Inflammatory macrophage (primary cell): Measurements from ENCODE around the gene TINAGL1.
A peak's percentile ranks its signal among the peaks of the same experiment; 100 is the strongest.

Experiments used
- DNase-seq, 2 donors: peaks; one replicate each; pipeline ENCODE4 v3.0.0-alpha.2; 2020 to 2022

The TINAGL1 gene

DNA sequence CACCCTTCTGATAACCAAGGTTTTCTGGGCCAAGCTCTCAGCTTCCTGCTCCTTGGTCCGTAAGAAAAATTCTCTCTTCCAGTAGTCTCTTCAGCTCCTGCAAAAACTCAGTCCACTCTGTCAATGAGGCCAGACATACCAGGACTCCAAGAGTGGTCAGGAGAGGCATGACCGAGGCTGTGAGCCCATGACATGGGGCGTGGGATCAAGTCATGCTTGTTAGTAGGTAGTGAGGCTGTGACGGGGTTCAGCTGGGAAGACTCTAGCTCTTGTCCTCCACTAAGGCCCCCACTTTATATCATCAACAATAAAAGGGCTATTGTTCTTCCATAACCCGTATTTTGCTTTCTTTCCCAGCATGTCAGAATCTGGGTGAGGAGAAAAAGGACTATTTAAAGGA lies 31.0 kb downstream of the TINAGL1 start:
- DNase-seq, result no peak

- DNase-seq, result peak in 1 of 2 donors; percentile 28
Measured at GRCh38 chr1:31609514-31610118, 33.3 kb downstream of the TINAGL1 start.

DNA sequence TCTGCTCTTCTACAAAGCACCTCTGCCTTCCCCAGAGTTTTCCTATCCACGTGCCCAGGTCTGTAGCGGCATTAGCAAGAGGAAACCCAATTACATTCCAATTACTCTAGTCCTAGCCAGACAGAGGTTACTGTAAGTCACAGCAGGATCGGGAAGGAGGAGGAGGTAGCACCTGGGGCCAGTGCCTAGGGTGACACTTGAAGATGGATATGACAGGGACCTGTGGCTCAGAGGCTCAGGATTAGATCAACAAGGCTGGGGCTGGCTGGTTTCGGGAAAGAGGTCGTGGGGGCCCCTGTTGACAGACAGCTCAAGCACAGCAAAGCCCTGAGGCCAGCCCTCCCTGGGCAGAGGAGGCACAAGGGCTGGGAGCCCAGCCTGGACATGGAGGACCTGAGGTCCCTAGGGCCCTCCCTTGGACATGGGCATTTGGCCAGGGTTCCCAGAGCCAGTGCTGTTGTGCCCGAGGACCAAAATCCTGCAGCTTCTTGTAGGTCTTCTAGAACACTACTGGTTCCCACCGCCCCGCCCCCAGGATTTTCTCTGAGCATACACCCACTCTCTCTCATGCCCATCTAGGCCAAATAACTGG lies 38.2 kb downstream of the TINAGL1 start:
- DNase-seq, result no peak

DNA sequence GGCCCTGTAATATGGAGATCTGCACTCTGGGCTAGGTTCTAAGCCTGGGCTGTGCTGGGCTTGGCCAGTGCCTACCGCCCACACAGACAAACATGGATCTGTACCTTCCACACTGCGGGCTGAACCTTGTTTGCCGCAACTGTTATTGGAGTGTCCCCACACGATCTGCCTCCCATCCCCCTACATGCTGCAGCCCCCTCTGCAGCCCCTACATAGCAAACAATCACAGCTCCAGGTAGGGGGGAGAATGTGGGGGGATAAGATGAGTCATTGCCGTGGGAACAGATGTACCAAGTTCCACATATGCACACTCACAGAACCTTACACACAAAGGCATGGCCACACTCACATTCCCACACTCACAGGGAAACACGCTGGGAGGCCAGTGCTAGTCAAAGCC lies 39.1 kb downstream of the TINAGL1 start:
- no peak for DNase-seq

DNA sequence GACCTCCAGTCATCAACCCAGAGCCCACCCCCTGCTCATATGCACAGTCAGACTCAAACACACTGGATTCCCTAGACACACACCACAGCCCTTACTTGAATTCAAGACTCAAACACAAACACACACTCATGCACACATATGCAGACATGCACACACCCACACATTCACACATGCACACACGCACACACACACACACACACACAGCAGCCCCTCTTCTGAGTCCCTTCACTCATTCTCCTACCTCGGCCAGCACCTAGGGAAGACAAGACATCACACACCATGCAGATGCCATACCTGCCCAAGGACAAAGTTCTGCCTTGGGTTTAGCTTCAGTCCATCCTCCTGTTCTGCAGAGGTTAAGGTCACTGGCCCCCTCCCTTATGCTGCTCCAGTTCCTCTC lies 39.6 kb downstream of the TINAGL1 start:
- no peak for DNase-seq

DNA sequence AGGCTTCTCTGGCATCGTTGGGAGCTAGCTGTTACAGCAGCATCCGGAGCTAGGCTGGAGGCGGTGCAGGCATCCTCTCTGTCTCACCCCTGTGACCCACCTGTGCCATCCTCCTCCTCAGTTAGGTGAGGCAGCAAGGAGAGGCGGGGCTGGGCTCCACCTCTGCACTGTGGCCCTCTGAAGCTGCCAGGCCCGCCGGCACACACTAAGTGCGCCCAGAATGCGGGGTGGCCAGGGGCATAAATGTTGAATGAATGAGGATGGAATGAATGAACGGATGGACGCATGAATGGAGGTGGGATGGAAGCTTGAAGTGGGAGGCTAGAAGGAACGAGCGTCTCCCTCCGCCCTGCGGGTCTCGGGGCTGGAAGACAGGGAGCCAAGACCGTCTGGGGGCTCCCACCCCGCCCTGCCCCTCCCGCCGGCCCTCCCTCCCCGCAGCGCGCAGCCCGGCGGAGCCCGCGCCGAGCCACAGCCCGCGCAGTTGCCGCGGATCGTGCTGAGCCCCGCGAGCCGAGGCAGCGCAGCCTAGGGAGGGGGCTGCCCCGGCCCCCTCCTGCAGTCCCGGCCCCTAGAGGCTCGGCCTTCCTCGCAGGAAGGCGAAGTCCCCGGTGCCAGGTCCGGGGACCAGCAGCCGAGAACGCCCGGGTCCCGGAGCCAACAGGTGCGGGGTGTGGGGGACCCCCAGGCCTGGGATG lies 41.1 kb downstream of the TINAGL1 start, which contains the start of gene HCRTR1:
HCRTR1 (plus strand) TSS at position 472 of the 698 bp plus-strand sequence. CDS start 1,504 bp downstream, outside the sequence.
- no peak for DNase-seq

DNA sequence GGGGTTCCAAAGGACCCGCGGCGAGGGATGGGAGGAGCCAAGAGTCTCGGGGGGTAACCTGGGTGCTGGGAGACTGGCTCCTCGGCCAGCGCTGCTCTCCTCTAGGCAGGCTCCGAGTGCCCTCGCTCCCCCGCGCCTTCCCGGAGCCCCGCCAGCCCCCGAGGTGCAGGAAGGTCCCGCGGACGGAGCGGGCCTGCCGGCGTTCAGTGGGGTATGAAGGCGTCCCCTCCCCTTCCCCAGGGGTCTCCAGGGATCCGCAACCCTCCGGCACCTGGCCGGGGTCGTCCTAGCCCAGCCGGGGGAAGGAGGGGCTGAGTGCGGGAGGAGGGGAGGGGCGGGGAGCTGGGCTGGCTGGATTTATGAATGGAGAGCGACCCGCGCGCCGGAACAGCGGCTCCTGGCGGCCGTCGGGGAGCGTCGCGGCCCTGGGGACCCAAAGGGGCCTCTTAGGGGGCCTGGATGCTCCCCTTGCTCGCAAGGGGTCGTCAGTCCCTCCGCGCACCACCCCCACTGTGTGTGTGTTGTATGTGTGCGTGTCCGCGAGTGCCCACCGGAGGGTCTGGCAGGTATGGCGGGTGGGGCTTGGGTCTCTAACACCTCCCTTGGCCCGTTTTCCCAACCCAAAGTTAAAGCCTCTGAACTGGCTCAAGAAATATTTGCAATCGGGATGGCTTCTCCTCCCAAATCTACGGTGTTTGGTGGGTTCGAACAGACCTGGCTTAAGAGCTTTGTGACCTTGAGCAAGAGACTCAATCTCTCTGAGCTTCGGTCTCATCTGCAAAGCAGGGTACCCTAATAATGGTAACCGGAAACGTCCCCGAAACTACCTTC lies 41.8 kb downstream of the TINAGL1 start:
- DNase-seq, result peak; percentile 29 to 42

DNA sequence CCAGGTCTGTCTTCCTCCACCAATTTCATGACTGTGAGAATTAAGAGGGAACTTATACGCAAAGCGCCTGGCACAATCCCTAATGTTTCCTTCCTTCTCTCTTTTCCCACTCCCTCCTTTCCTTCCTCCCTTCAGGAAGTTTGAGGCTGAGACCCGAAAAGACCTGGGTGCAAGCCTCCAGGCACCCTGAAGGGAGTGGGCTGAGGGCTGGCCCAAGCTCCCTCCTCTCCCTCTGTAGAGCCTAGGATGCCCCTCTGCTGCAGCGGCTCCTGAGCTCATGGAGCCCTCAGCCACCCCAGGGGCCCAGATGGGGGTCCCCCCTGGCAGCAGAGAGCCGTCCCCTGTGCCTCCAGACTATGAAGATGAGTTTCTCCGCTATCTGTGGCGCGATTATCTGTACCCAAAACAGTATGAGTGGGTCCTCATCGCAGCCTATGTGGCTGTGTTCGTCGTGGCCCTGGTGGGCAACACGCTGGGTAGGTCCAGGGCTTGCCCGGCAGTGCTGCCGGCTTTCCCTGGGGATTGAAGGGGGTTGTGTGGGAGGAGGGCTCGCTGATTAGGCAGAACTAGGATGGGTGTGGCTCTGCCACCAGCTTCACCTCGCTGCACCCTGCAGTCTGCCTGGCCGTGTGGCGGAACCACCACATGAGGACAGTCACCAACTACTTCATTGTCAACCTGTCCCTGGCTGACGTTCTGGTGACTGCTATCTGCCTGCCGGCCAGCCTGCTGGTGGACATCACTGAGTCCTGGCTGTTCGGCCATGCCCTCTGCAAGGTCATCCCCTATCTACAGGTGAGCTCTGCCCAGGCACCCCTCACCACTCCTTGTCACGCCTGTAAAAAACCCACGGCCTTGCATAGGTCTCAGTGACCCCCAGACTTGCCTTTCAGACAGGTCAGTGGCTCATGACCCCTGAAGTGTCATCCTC lies 42.9 kb downstream of the TINAGL1 start:
- no peak for DNase-seq

GRCh38 chr1:31620631-31621497 lies 44.5 kb downstream of the TINAGL1 start:
- no peak for DNase-seq

GRCh38 chr1:31621498-31621820 lies 45.1 kb downstream of the TINAGL1 start:
- DNase-seq, result no peak

DNA sequence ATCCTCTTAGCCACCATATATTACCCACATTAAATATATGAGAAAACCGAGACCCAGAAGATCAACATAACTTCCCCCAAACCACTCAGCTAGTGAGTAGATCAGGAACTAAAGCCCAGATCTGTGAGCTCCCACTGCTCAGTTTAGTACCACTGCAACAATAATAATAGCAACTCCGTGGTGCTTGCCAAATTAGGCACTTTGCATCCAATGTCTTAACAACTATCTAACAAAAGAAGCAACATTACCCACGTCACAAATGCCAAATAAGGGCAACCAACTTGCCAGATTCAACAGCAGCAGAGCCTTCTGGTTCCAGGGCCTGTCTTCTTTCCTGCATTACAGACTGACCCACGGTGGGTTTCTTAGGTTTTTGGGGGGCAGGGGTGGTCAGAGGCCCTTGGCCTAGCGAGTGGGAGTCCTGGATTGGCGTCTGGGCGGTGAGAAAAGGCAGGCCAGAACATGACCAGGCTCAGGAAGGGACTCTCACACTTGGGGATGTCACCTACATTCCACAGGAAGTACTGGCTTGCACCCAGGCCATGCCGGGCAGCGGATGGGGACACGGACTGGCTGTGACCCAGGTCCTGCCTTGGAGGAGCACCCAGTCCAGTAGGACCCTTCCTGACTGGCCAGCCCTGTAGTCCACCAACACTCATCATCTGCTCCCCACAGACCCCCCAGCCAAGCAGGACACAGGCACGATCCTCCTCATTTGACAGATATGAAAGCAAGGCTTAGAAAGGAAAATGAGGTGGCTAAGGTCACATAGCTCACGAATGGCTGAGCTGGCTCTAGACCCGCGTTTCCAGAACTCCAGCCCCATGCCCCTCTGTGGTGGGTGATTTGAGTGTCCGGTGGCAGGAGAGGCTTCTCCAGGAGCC lies 45.8 kb downstream of the TINAGL1 start:
- DNase-seq, result no peak

GRCh38 chr1:31623365-31623764 lies 47.0 kb downstream of the TINAGL1 start:
- no peak for DNase-seq

GRCh38 chr1:31624309-31624708 lies 48.0 kb downstream of the TINAGL1 start:
- DNase-seq, result peak; percentile 26 to 53

GRCh38 chr1:31624731-31625514 lies 48.6 kb downstream of the TINAGL1 start:
- no peak for DNase-seq

GRCh38 chr1:31625561-31626222 lies 49.4 kb downstream of the TINAGL1 start:
- DNase-seq, result peak; percentile 8 to 58

GRCh38 chr1:31626223-31627207 lies 50.2 kb downstream of the TINAGL1 start:
- DNase-seq, result peak in 1 of 2 donors; percentile 48

DNA sequence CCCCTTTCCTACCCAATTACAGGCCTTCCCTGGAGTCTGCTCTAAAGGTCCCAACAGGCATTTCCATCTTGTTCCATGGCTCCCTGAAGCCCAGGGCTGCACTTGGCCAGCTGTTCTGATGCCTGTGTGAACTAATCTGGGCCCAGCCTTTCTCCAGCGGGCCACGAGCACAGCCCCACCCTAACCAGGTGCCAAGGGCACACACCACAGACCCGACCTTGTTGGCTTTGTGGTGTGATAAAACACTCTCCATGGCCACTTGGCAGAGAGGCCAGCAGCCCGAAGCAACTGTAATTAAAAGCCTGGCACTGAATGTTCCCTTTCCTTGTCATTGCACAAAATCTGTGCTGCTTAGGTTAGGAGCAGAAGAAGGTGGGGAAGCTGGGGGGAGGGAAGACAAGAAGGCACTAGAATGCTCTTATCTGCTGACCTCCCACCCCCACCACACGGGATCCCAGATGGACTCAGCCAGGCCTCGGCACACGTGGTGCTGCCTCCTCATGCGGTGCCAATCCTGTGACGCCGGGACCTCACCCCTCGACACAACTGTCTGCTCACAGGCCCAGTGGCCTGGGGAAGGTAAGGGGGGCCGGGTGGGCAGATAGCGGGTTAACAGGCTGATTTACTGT lies 51.1 kb downstream of the TINAGL1 start:
- DNase-seq, result no peak
